Measurements from ENCODE around the gene HKDC1. TPM values are rescaled to one million over a fixed set of nuclear protein-coding genes. Genes with fewer than 3 reads are reported as not detected.

HKDC1 gene
- 0.93 TPM in 1 of 2 replicates, not detected in the other for total RNA-seq

GRCh38 chr10:69220041-69220451 lies at the start of gene HKDC1:
Gene HKDC1, plus strand, starts transcription at chr10:69220332. Its CDS starts 104 bp downstream, at chr10:69220436.

GRCh38 chr10:69179743-69180524 lies 40.2 kb upstream of the HKDC1 start, which contains the start of gene SUPV3L1:
Gene SUPV3L1, plus strand, starts transcription at chr10:69180234. Its CDS starts 58 bp downstream, at chr10:69180292.

DNA sequence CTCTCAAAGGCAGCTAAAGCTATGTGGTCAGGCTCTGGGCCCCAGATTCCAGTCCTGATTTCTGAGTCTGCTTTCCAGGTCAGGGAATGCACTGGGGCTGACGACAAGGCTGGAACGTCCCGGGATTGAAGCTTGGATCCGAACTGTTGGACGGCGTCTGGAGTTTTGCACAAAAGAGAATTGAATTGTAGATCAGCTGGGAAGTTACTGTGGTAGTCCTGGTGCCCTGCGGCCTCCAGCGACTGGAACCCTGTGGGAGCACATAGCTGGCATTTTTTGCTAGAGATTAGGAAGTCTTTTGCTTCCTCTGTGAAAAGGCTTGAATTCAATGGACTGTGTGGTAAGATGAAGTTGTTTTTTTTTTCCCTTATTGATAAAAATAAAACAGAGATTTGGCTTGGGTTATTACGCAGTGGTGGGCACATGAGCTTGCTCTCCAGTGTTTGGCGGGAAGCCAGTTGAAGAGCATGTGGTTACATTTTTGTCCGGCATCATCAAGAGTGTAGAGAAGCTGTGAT lies 58.4 kb downstream of the HKDC1 start, which contains the start of gene HK1:
Gene HK1 (plus strand): TSS at position 51 of the 518 bp plus-strand sequence.

Other genes starting within 250 kb of the HKDC1 start
- gene KIFBP, start 231.5 kb upstream of the HKDC1 start, total RNA-seq = 70.1 and 71.8 TPM in 2 replicates
- gene SRGN, start 132.2 kb upstream of the HKDC1 start, total RNA-seq = 1,513 and 1,576 TPM in 2 replicates
- gene VPS26A, start 96.2 kb upstream of the HKDC1 start, total RNA-seq = 59.0 and 66.0 TPM in 2 replicates
- 30.4 and 34.0 TPM in 2 replicates for gene SUPV3L1, start 40.1 kb upstream of the HKDC1 start, total RNA-seq
- 128 and 134 TPM in 2 replicates for gene HK1, start 58.2 kb downstream of the HKDC1 start, total RNA-seq
- 0.13 TPM in 1 of 2 replicates, not detected in the other for gene TACR2, start 196.6 kb downstream of the HKDC1 start, total RNA-seq
- 23.9 and 31.1 TPM in 2 replicates for gene TSPAN15, start 231.1 kb downstream of the HKDC1 start, total RNA-seq